ENCODE data around the gene INTS4.
"Not testable (repeated sequence)": the region's sequence is repeated elsewhere in the genome, so short reads cannot be mapped to it uniquely, and the experiment has no call there.

The INTS4 gene

GRCh38 chr11:77943296-77943695 lies 51.2 kb downstream of the INTS4 start:
- not testable (repeated sequence) for DNase-seq

- not testable (repeated sequence) for DNase-seq
Observed at GRCh38 chr11:77942465-77942864, 52.0 kb downstream of the INTS4 start.

GRCh38 chr11:77933596-77933995 lies 60.9 kb downstream of the INTS4 start:
- DNase-seq: not testable (repeated sequence)

GRCh38 chr11:77930334-77931208 lies 63.9 kb downstream of the INTS4 start:
- DNase-seq: peak; percentile 91

- DNase-seq: not testable (repeated sequence)
Observed at GRCh38 chr11:77917713-77918112, 76.8 kb downstream of the INTS4 start.

GRCh38 chr11:77914307-77914791 lies 80.1 kb downstream of the INTS4 start:
- DNase-seq: not testable (repeated sequence)

- DNase-seq: not testable (repeated sequence)
Observed at GRCh38 chr11:77913608-77914306, 80.7 kb downstream of the INTS4 start.

- not testable (repeated sequence) for DNase-seq
Observed at GRCh38 chr11:77910828-77911227, 83.6 kb downstream of the INTS4 start.

- DNase-seq: no peak
Observed at GRCh38 chr11:77909277-77909676, 85.2 kb downstream of the INTS4 start.

- no peak for DNase-seq
Observed at GRCh38 chr11:77908835-77909234, 85.6 kb downstream of the INTS4 start.

- not testable (repeated sequence) for DNase-seq
Observed at GRCh38 chr11:77894949-77895348, 99.5 kb downstream of the INTS4 start.

GRCh38 chr11:77891703-77892102 lies 102.8 kb downstream of the INTS4 start:
- DNase-seq: not testable (repeated sequence)

- not testable (repeated sequence) for DNase-seq
Observed at GRCh38 chr11:77891256-77891655, 103.2 kb downstream of the INTS4 start.

- not testable (repeated sequence) for DNase-seq
Observed at GRCh38 chr11:77890619-77891056, 103.8 kb downstream of the INTS4 start.

GRCh38 chr11:77890100-77890614 lies 104.3 kb downstream of the INTS4 start:
- not testable (repeated sequence) for DNase-seq

GRCh38 chr11:77889045-77889444 lies 105.4 kb downstream of the INTS4 start:
- not testable (repeated sequence) for DNase-seq

- DNase-seq: no peak
Observed at GRCh38 chr11:77886401-77886800, 108.1 kb downstream of the INTS4 start.

GRCh38 chr11:77884829-77885190 lies 109.7 kb downstream of the INTS4 start:
- DNase-seq: no peak

GRCh38 chr11:77884186-77884828 lies 110.2 kb downstream of the INTS4 start:
- no peak for DNase-seq

GRCh38 chr11:77883775-77884174 lies 110.7 kb downstream of the INTS4 start:
- DNase-seq: no peak

- DNase-seq: no peak
Observed at GRCh38 chr11:77882396-77882795, 112.1 kb downstream of the INTS4 start.

- no peak for DNase-seq
Observed at GRCh38 chr11:77879218-77879617, 115.2 kb downstream of the INTS4 start.

GRCh38 chr11:77878247-77878646 lies 116.2 kb downstream of the INTS4 start:
- DNase-seq: not testable (repeated sequence)

Data from OCI-M1 (cell line).